ENCODE results near the gene CCR5. TPM values are rescaled to one million over a fixed set of nuclear protein-coding genes. Genes with fewer than 3 reads are reported as not detected.

The CCR5 gene
- total RNA-seq, 1 donor: not detected

DNA sequence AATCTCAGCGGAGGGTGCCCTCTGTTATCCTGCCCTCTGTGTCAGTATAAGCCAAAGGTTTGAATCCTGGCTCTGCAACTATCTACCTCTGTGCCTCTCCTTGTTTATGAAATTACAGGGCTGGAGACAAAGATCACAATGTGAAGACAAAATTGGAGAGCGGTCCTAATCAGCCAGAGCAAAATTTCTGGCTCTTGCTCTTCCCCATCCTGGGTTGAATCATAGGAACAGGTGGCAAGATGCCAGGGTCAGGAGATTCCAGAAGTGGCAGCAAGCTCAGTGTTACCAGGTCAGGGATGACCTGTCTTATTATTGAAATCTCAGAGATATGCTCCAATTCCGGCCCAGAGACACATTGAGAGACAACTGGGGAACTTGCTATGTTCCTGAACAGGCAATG lies 19.1 kb upstream of the CCR5 start:
- TF ChIP-seq, protein P1, sequence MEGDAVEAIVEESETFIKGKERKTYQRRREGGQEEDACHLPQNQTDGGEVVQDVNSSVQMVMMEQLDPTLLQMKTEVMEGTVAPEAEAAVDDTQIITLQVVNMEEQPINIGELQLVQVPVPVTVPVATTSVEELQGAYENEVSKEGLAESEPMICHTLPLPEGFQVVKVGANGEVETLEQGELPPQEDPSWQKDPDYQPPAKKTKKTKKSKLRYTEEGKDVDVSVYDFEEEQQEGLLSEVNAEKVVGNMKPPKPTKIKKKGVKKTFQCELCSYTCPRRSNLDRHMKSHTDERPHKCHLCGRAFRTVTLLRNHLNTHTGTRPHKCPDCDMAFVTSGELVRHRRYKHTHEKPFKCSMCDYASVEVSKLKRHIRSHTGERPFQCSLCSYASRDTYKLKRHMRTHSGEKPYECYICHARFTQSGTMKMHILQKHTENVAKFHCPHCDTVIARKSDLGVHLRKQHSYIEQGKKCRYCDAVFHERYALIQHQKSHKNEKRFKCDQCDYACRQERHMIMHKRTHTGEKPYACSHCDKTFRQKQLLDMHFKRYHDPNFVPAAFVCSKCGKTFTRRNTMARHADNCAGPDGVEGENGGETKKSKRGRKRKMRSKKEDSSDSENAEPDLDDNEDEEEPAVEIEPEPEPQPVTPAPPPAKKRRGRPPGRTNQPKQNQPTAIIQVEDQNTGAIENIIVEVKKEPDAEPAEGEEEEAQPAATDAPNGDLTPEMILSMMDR (IDR thresholded peaks at IDR 0.05; ENCODE audit: insufficient read depth, low read length): no peak
- DNase-seq (ENCODE audit: low read depth): no peak
- no peak overlapping the region for H3K4me3 ChIP-seq (ENCODE audit: low read depth, low read length)

DNA sequence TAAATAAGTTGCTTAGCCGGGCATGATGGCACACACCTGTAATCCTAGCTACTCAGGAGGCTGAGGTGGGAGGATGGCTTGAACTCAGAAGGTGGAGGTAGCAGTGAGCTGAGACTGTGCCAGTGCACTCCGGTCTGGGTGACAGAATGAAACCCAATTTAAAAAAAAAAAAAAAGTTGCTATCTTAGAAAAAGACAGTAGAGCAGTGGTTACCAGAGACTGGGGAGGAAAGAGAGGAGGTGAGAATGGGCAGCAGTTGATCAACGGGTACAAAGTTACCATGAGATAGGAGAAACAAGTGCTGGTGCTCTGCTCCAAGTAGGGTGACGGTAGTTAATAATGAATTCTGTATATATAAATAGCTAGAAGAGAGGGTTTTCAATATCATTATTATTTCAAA lies 17.7 kb upstream of the CCR5 start:
- TF ChIP-seq, protein P1 (IDR thresholded peaks at IDR 0.05; ENCODE audit: insufficient read depth, low read length): no peak
- H3K4me3 ChIP-seq (ENCODE audit: low read depth, low read length): no peak overlapping the region

DNA sequence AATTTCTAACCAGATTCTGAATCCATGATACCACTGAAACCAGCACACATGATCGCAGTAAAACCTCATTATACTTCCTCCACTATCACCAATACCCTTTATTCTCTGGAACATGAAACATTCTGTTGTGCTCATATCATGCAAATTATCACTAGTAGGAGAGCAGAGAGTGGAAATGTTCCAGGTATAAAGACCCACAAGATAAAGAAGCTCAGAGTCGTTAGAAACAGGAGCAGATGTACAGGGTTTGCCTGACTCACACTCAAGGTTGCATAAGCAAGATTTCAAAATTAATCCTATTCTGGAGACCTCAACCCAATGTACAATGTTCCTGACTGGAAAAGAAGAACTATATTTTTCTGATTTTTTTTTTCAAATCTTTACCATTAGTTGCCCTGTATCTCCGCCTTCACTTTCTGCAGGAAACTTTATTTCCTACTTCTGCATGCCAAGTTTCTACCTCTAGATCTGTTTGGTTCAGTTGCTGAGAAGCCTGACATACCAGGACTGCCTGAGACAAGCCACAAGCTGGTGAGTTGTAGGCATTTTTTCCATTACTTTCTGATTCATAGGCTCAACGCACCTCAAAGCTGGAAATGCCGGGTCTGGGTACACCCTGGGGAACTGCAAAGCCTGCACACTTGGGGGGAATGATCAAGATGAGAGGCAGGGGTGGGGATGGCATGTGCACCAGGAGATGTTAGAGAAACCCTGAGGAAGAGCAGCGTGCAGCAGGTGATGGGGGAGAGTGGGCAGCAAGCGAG lies 16.9 kb upstream of the CCR5 start, which contains the start of gene CCR2:
Gene CCR2 (plus strand): TSS at position 465 of the 764 bp plus-strand sequence. CDS start 3,417 bp downstream, outside the sequence.
- no peak within 1 kb of the TSS for H3K4me3 ChIP-seq (ENCODE audit: low read depth, low read length)
- DNase-seq (ENCODE audit: low read depth): no peak
- TF ChIP-seq, protein P1 (IDR thresholded peaks at IDR 0.05; ENCODE audit: insufficient read depth, low read length): no peak

More for the DNA sequence above, 17.7 kb upstream of the CCR5 start:
- DNase-seq (ENCODE audit: low read depth): no peak

DNA sequence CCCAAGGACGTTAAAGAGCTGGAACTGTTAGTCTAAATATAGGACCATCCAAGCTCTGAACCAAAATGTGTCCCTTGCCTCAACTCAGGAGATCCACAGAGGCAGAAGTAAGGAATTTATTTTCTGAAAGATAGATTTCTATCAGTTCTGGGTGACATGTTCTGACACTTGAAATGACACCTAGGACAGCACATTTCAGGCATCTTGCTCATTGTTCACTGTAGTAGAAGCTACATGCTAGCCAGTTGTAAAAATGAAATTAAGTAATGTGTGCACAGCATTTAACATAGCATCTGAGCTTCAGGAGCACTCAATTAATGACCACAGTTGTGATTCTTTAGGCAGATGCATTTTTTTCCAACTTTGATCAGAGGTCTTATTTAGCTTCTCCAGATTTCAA lies 16.3 kb upstream of the CCR5 start:
- DNase-seq (ENCODE audit: low read depth): no peak
- H3K4me3 ChIP-seq (ENCODE audit: low read depth, low read length): no peak overlapping the region
- TF ChIP-seq, protein P1 (IDR thresholded peaks at IDR 0.05; ENCODE audit: insufficient read depth, low read length): no peak

DNA sequence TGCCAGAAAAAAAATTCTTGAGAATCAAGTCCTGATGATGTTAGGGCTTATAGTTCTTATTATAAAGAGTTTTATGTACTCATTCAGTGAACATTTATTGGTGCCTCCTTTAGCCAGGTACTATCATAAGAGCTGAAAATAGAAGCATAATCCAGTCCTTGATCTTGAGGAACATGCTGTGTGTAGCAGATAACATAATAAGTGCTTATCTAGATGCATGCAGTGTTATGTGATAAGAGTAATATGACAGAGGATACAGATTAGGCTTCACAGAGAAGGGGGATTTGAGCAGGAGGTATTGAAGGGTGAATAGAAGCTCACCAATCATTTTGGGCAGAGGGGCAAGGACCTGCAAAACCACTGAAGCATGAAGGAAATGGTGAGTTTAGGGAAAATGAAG lies 15.8 kb upstream of the CCR5 start:
- TF ChIP-seq, protein P1 (IDR thresholded peaks at IDR 0.05; ENCODE audit: insufficient read depth, low read length): no peak

DNA sequence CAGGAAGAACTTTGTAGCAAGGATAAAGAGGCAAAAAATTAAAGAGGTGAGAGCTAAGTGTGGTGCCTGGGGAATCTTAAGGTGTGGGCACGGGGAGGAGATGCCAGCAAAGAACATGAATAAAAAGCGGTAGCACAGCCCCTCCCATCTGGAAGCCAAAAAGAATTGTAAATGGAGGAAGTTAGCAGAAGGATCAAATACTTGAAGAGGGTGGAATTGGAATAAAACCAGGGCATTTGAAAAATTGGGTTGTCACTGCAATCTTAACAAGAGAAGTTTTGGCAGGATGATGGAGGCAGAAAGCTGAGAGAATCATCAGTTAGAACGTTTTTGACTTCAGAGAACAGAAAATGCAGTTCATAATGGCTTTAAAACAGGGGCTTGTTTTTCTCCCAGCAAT lies 14.5 kb upstream of the CCR5 start:
- TF ChIP-seq, protein P1 (IDR thresholded peaks at IDR 0.05; ENCODE audit: insufficient read depth, low read length): no peak
- no peak for DNase-seq (ENCODE audit: low read depth)
- H3K4me3 ChIP-seq (ENCODE audit: low read depth, low read length): no peak overlapping the region

More for the DNA sequence above, 15.8 kb upstream of the CCR5 start:
- DNase-seq (ENCODE audit: low read depth): no peak
- H3K4me3 ChIP-seq (ENCODE audit: low read depth, low read length): no peak overlapping the region
